AG04449 (cell line): ENCODE measurements around the gene PKN1.
"Not testable (repeated sequence)": the region's sequence is repeated elsewhere in the genome, so short reads cannot be mapped to it uniquely, and the experiment has no call there.

Source experiments
- CTCF ChIA-PET: fragments of 350-600 bp; formaldehyde crosslinking; extraction: SDS; loops from one replicate; lab custom pipeline; 2021; ENCODE audit warnings: antibody characterized with exemption; lab: Yijun Ruan, JAX
- POLR2A ChIA-PET: fragments of 400-600, 350-600 bp; formaldehyde crosslinking; extraction: SDS; loops from one replicate; lab custom pipeline; 2020; ENCODE audit warnings: antibody characterized with exemption, inconsistent platforms; lab: Yijun Ruan, JAX
- DNase-seq: peaks from one replicate; pipeline ENCODE4 v3.0.0-alpha.2; 2010; ENCODE audit warnings: low read depth, low spot score
- H3K4me3 ChIP-seq: 2 replicates; pipeline ENCODE4 v1.5.1; 2011; ENCODE audit warnings: low read depth, mild to moderate bottlenecking, control low read depth, low read length
- CTCF ChIP-seq: IDR thresholded peaks from one replicate; pipeline ENCODE4 v1.5.1; 2011; ENCODE audit warnings: mild to moderate bottlenecking, moderate library complexity, low read length, control low read depth, inconsistent platforms; ENCODE audit not compliant: insufficient read depth; ENCODE audit errors: missing control alignments

PKN1 gene

GRCh38 chr19:14393329-14393728, 39.8 kb upstream of the PKN1 start:
- TF ChIP-seq CTCF, result no peak
- no peak overlapping the region for H3K4me3 ChIP-seq
- CTCF ChIA-PET, result no interaction called here
- no peak for DNase-seq
- POLR2A ChIA-PET, result no interaction called here

GRCh38 chr19:14394167-14394566, 38.9 kb upstream of the PKN1 start:
- ChIA-PET POLR2A (no interaction called here), CTCF (no interaction called here)
- H3K4me3 ChIP-seq, result no peak overlapping the region
- TF ChIP-seq CTCF, result no peak
- DNase-seq, result no peak

- no peak for DNase-seq
- H3K4me3 ChIP-seq, result no peak overlapping the region
- ChIA-PET CTCF (no interaction called here), POLR2A (no interaction called here)
- no peak for TF ChIP-seq CTCF
These were observed 37.8 kb upstream of the PKN1 start for GRCh38 chr19:14395262-14395661.

- POLR2A ChIA-PET, result no interaction called here
- no peak overlapping the region for H3K4me3 ChIP-seq
- CTCF ChIA-PET, result interaction anchor here (1.0 kb wide), 1 partner anchor 14 kb away, joined by 3 read pairs; no protein-coding TSS in a partner anchor
- no peak for DNase-seq
- no peak for TF ChIP-seq CTCF
These were observed 37.3 kb upstream of the PKN1 start for GRCh38 chr19:14395710-14396336.

GRCh38 chr19:14396730-14397129, 36.4 kb upstream of the PKN1 start:
- CTCF ChIA-PET, result interaction anchor here (1.0 kb wide), 1 partner anchor 13 kb away, joined by 3 read pairs; no protein-coding TSS in a partner anchor
- POLR2A ChIA-PET, DNase-seq, H3K4me3 ChIP-seq: not testable (repeated sequence)

GRCh38 chr19:14397168-14397567, 35.9 kb upstream of the PKN1 start:
- DNase-seq, POLR2A ChIA-PET, CTCF ChIA-PET, H3K4me3 ChIP-seq: not testable (repeated sequence)

GRCh38 chr19:14400951-14401431, 32.1 kb upstream of the PKN1 start:
- ChIA-PET POLR2A (no interaction called here), CTCF (interaction anchor here (1.0 to 1.6 kb wide), 2 partner anchors 80 to 264 kb away, joined by 3 to 6 read pairs; partner anchors contain the start of gene ASF1B)
- no peak overlapping the region for H3K4me3 ChIP-seq
- no peak for DNase-seq
- no peak for TF ChIP-seq CTCF
